HEK293T (cell line): ENCODE data around the gene CPED1.

Experiments used
- CTCF ChIA-PET: fragments of 350-600 bp; formaldehyde crosslinking; extraction: SDS; loops from one replicate; lab custom pipeline; 2021; ENCODE audit warnings: antibody characterized with exemption, inconsistent platforms; lab: Yijun Ruan, JAX
- POLR2A ChIA-PET: fragments of 350-600 bp; formaldehyde crosslinking; extraction: SDS; loops from one replicate; lab custom pipeline; 2020; ENCODE audit warnings: antibody characterized with exemption, inconsistent platforms; lab: Yijun Ruan, JAX
- DNase-seq: peaks from one replicate; pipeline ENCODE4 v3.0.0; 2012; ENCODE audit warnings: mixed read lengths; ENCODE audit errors: extremely low spot score
- ARNT ChIP-seq: fragments of 450-650 bp; IDR thresholded peaks from 2 replicates; pipeline ENCODE4 v1.6.1; 2017; ENCODE audit warnings: mild to moderate bottlenecking
- BHLHE40 ChIP-seq: fragments of 450-650 bp; IDR thresholded peaks from 2 replicates; pipeline ENCODE4 v1.6.1; 2016; ENCODE audit warnings: mild to moderate bottlenecking, moderate library complexity, borderline replicate concordance
- CTBP1 ChIP-seq: fragments of 450-650 bp; IDR thresholded peaks from 2 replicates; pipeline ENCODE4 v1.6.1; 2016; ENCODE audit warnings: borderline replicate concordance
- ELF4 ChIP-seq: fragments of 450-650 bp; IDR thresholded peaks from 2 replicates; pipeline ENCODE4 v1.6.1; 2017; ENCODE audit warnings: antibody characterized with exemption
- FOXA1 ChIP-seq: fragments of 450-650 bp; IDR thresholded peaks from 2 replicates; pipeline ENCODE4 v1.6.1; 2016; ENCODE audit warnings: mild to moderate bottlenecking
- FOXK2 ChIP-seq: fragments of 450-650 bp; IDR thresholded peaks from 2 replicates; pipeline ENCODE4 v1.6.1; 2016; ENCODE audit warnings: mild to moderate bottlenecking
- FOXM1 ChIP-seq: fragments of 450-650 bp; IDR thresholded peaks from 2 replicates; pipeline ENCODE4 v1.6.1; 2017; ENCODE audit warnings: mild to moderate bottlenecking, borderline replicate concordance
- HDGF ChIP-seq: fragments of 450-650 bp; IDR thresholded peaks from 2 replicates; pipeline ENCODE4 v1.6.1; 2017; ENCODE audit warnings: antibody characterized with exemption, borderline replicate concordance
- L3MBTL2 ChIP-seq: fragments of 450-650 bp; conservative IDR thresholded peaks from 2 replicates; pipeline ENCODE4 v1.6.1; 2016; ENCODE audit warnings: mild to moderate bottlenecking
- LEF1 ChIP-seq: fragments of 450-650 bp; IDR thresholded peaks from 2 replicates; pipeline ENCODE4 v1.6.1; 2017; ENCODE audit warnings: mild to moderate bottlenecking, borderline replicate concordance
- NFRKB ChIP-seq: fragments of 450-650 bp; IDR thresholded peaks from 2 replicates; pipeline ENCODE4 v1.6.1; 2016; ENCODE audit warnings: mild to moderate bottlenecking, moderate library complexity
- SP1 ChIP-seq: fragments of 450-650 bp; IDR thresholded peaks from 2 replicates; pipeline ENCODE4 v1.6.1; 2017
- SUZ12 ChIP-seq: fragments of 450-650 bp; IDR thresholded peaks from 2 replicates; pipeline ENCODE4 v1.6.1; 2016; ENCODE audit warnings: mild to moderate bottlenecking
- TARDBP ChIP-seq: fragments of 450-650 bp; IDR thresholded peaks from 2 replicates; pipeline ENCODE4 v1.6.1; 2016
- ZNF384 ChIP-seq: fragments of 450-650 bp; IDR thresholded peaks from 2 replicates; pipeline ENCODE4 v1.6.1; 2016
- TF ChIP-seq, protein P1 (sequence below): fragments of 450-650 bp; IDR thresholded peaks from 2 replicates; pipeline ENCODE4 v1.6.1; 2016

CPED1 gene

DNA sequence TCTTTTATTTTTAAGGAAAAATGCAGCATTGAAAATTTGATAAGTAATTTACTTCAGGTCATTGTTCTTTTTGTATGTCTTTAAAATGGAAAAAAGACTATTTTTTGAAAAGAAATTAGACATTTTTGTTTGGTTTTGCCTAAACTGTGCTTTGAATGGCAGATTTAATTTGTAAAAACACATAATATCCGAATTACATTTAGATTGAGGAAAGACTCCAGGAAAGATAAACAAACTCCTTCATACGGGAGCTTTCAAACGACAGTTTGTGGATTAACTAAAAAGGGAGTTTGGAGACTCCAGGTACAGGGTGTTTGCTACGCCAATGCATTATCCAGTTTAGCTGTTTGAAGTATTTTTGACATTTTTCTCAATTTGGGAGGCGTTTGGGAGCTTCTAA is 36.1 kb downstream of the CPED1 start:
- DNase-seq = no peak
- CTCF ChIA-PET = interaction anchor here (0.7 to 1.5 kb wide), 2 partner anchors 37 to 374 kb away, joined by 4 read pairs; no protein-coding TSS in a partner anchor
- TF ChIP-seq TARDBP = no peak
- no peak for TF ChIP-seq FOXA1
- TF ChIP-seq ARNT = no peak
- TF ChIP-seq FOXK2 = no peak
- no peak for TF ChIP-seq SUZ12
- TF ChIP-seq CTBP1 = no peak
- TF ChIP-seq, protein P1, sequence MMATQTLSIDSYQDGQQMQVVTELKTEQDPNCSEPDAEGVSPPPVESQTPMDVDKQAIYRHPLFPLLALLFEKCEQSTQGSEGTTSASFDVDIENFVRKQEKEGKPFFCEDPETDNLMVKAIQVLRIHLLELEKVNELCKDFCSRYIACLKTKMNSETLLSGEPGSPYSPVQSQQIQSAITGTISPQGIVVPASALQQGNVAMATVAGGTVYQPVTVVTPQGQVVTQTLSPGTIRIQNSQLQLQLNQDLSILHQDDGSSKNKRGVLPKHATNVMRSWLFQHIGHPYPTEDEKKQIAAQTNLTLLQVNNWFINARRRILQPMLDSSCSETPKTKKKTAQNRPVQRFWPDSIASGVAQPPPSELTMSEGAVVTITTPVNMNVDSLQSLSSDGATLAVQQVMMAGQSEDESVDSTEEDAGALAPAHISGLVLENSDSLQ = no peak
- TF ChIP-seq L3MBTL2 = no peak
- no peak for TF ChIP-seq NFRKB
- no peak for TF ChIP-seq ZNF384
- no peak for TF ChIP-seq HDGF
- TF ChIP-seq LEF1 = no peak
- no peak for TF ChIP-seq BHLHE40
- no peak for TF ChIP-seq SP1
- no peak for TF ChIP-seq FOXM1
- TF ChIP-seq ELF4 = no peak
- POLR2A ChIA-PET = no interaction called here

DNA sequence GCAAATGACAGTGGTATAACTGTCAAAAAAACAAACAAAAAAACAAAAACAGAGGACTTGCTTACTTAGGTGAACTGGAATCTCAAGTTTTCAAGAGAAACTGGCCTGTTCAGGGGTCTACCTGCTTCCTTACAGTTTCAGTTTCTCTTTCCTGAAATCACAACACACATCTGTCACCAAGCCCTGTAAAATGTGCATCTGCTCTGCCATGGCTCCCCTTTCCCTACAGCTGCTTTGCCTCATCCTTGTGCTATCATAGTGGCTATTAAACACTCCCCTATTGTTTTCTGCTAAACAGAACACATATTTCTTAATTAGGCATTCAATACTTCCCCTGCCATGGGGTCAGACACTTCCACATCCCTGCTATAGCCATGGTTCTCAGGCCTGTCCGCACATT is 37.6 kb downstream of the CPED1 start:
- CTCF ChIA-PET = no interaction called here
- POLR2A ChIA-PET = no interaction called here
- no peak for DNase-seq
- TF ChIP-seq ARNT = no peak
- TF ChIP-seq LEF1 = no peak
- TF ChIP-seq BHLHE40 = no peak
- no peak for TF ChIP-seq SUZ12
- TF ChIP-seq, protein P1 = no peak
- no peak for TF ChIP-seq TARDBP
- TF ChIP-seq FOXM1 = no peak
- TF ChIP-seq ZNF384 = no peak
- no peak for TF ChIP-seq FOXA1
- no peak for TF ChIP-seq CTBP1
- no peak for TF ChIP-seq FOXK2
- TF ChIP-seq NFRKB = no peak
- TF ChIP-seq SP1 = no peak

DNA sequence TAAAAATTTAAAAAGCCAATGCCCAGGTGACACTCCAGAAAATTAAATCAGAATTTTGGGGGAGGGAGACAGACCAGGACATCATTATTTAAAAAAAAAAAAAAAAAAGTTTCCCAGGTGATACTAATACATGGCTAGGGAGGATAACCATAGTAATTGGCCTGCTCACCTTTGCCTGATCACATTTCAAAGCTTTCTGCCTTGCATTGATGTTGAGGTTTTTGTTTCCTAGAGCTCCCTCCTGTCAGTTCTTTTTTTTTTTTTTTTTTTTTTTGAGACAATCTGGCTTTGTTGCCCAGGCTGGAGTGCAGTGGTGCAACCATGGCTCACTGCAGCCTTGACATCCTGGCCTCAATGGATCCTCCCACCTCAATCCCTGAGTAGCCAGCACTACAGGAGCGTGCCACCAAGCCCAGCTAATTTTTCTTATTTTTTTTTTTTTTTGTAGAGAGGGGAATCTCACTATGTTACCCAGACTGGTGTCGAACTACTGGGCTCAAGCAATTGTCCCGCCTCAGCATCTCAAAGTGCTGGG is 38.1 kb downstream of the CPED1 start:
- ChIA-PET CTCF (interaction anchor here (1.2 kb wide), 1 partner anchor 39 kb away, joined by 4 read pairs; no protein-coding TSS in a partner anchor), POLR2A (no interaction called here)
- TF ChIP-seq FOXA1 (no peak), ELF4 (no peak), NFRKB (no peak), ZNF384 (no peak), LEF1 (no peak), L3MBTL2 (no peak), SUZ12 (no peak), FOXM1 (no peak), SP1 (no peak)
- DNase-seq = no peak

DNA sequence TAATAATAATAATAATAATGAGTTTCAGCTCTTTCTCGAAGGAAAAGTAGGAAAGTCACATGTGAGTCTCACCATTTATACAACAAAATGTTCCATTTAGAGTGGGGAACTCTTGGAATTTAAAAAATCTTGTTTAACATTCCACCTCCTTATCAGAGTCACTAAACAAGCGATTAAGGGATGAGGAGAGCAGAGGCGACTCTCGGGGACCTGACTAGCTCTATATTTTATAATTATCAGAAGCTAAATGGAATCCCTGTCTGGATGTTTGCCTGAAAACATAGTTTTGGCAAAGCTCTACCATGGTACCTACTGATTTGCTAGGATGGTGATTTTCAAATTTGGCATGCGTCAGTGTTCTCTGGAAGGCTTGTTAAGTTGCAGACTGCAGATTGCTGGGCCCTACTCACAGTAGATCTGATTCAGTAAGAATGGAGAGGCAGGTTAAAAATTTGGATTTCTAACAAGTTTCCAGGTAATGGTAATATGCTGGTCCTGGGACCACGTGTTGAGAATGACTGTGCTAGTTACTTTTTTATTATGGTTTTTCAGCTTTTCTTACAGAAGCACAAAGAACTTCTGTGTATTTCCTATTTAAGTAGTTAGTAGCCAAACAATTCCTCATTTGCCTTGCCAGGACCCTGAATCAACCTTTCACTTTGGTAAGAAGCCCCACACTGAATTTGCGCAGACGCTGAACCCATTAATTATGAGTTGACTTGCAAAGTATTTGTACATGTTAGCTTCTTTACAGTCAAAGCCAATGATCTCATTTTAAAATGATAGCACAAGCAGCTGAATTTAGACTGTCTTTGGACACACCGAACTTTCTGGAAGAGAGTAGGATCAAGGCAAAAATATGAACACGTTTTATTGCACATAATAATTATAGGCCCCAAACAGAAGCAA is 39.5 kb downstream of the CPED1 start:
- TF ChIP-seq SP1 (no peak), FOXA1 (no peak), BHLHE40 (no peak), ARNT (no peak), NFRKB (no peak), SUZ12 (no peak), L3MBTL2 (no peak), LEF1 (no peak), HDGF (no peak), FOXK2 (no peak), FOXM1 (no peak), CTBP1 (no peak), TARDBP (no peak), ELF4 (no peak), ZNF384 (no peak)
- TF ChIP-seq, protein P1 = no peak
- ChIA-PET CTCF (interaction anchor here (0.7 to 1.2 kb wide), 3 partner anchors 13 to 62 kb away, joined by 3 to 4 read pairs (median 4); no protein-coding TSS in a partner anchor), POLR2A (no interaction called here)
- DNase-seq = no peak

DNA sequence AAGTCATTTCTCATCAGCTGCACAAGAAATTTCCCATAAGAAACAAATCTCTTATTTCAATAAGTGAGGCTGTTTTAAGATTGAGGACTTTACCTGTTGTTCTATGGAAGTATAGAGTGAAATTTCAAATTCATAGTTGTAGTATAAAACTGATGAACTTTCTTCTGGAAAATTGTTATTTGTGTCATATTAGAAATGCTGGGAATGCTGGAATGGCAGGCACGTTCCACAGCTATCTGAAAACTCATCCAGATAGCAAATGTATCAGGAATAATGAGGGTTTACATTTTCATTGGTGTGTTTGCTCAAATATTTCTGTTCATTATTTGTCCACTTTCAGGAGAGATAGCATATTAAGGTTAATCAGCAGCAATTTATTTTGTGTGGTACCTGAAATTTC is 40.8 kb downstream of the CPED1 start:
- DNase-seq = no peak
- TF ChIP-seq NFRKB (no peak), ZNF384 (no peak), BHLHE40 (no peak), LEF1 (no peak), FOXM1 (no peak), TARDBP (no peak), SP1 (no peak), CTBP1 (no peak), SUZ12 (no peak), L3MBTL2 (no peak), FOXA1 (no peak), ARNT (no peak), ELF4 (no peak), FOXK2 (no peak), HDGF (no peak)
- TF ChIP-seq, protein P1 = no peak
- POLR2A ChIA-PET = no interaction called here
- CTCF ChIA-PET = no interaction called here
